GM12878 (cell line): ENCODE data around the gene SLC38A1. TPM values are rescaled to one million over a fixed set of nuclear protein-coding genes. Genes with fewer than 3 reads are reported as not detected.

Source experiments
- ATF3 ChIP-seq: IDR thresholded peaks from 2 replicates; pipeline ENCODE4 v1.6.1; 2011; ENCODE audit warnings: low read depth, mild to moderate bottlenecking, low read length, moderate library complexity, borderline replicate concordance; ENCODE audit errors: extremely low read depth
- BACH1 ChIP-seq: fragments of 450-650 bp; IDR thresholded peaks from 2 replicates; pipeline ENCODE4 v1.6.1; 2017; ENCODE audit warnings: mild to moderate bottlenecking, borderline replicate concordance
- CHD1 ChIP-seq: IDR thresholded peaks from 2 replicates; pipeline ENCODE4 v1.6.1; 2012; ENCODE audit warnings: low read depth, low read length, improper control_type of control experiment
- CREM ChIP-seq: IDR thresholded peaks from 2 replicates; pipeline ENCODE4 v1.6.1; 2014; ENCODE audit warnings: antibody characterized with exemption, low read depth
- DPF2 ChIP-seq: fragments of 450-650 bp; IDR thresholded peaks from 2 replicates; pipeline ENCODE4 v1.6.1; 2017; ENCODE audit warnings: mild to moderate bottlenecking
- ELK1 ChIP-seq: IDR thresholded peaks from 2 replicates; pipeline ENCODE4 v1.6.1; 2012; ENCODE audit warnings: low read depth, low read length, improper control_type of control experiment
- ESRRA ChIP-seq: IDR thresholded peaks from 2 replicates; pipeline ENCODE4 v1.6.1; 2012; ENCODE audit warnings: mild to moderate bottlenecking, low read length, improper control_type of control experiment
- GATAD2B ChIP-seq: fragments of 450-650 bp; conservative IDR thresholded peaks from 2 replicates; pipeline ENCODE4 v1.6.1; 2017; ENCODE audit warnings: low read depth, mild to moderate bottlenecking, moderate library complexity
- KDM1A ChIP-seq: fragments of 200-600 bp; sonication (generic); IDR thresholded peaks from 2 replicates; pipeline ENCODE4 v1.6.1; 2016; ENCODE audit warnings: borderline replicate concordance
- MTA3 ChIP-seq: IDR thresholded peaks from 2 replicates; pipeline ENCODE4 v1.6.1; 2012; ENCODE audit warnings: low read length, inconsistent platforms, borderline replicate concordance
- MXI1 ChIP-seq: fragments of 150-350 bp; IDR thresholded peaks from 2 replicates; pipeline ENCODE4 v1.6.1; 2011; ENCODE audit warnings: low read depth, mild to moderate bottlenecking, inconsistent platforms, low read length, improper control_type of control experiment
- NR2C1 ChIP-seq: fragments of 450-650 bp; IDR thresholded peaks from 2 replicates; pipeline ENCODE4 v1.6.1; 2017; ENCODE audit warnings: antibody characterized with exemption, mild to moderate bottlenecking, moderate library complexity
- NR2F1 ChIP-seq: fragments of 450-650 bp; conservative IDR thresholded peaks from 2 replicates; pipeline ENCODE4 v1.6.1; 2017; ENCODE audit warnings: mild to moderate bottlenecking
- RAD21 ChIP-seq: IDR thresholded peaks from 2 replicates; pipeline ENCODE4 v1.6.1; 2011; ENCODE audit warnings: mild to moderate bottlenecking, low read depth, low read length, moderate library complexity; ENCODE audit not compliant: insufficient read depth
- RAD51 ChIP-seq: fragments of 450-650 bp; IDR thresholded peaks from 2 replicates; pipeline ENCODE4 v1.6.1; 2016; ENCODE audit warnings: moderate library complexity, mild to moderate bottlenecking, inconsistent platforms
- RELA ChIP-seq: fragments of 450-650 bp; IDR thresholded peaks from 2 replicates; pipeline ENCODE4 v1.8.0; 2014; ENCODE audit warnings: borderline replicate concordance; ENCODE audit not compliant: partially characterized antibody
- SMAD5 ChIP-seq: IDR thresholded peaks from 2 replicates; pipeline ENCODE4 v1.6.1; 2016; ENCODE audit warnings: antibody characterized with exemption, low read depth
- TCF12 ChIP-seq: IDR thresholded peaks from 2 replicates; pipeline ENCODE4 v1.6.1; 2011; ENCODE audit warnings: low read depth, mild to moderate bottlenecking, low read length
- ZBTB11 ChIP-seq: fragments of 450-650 bp; formaldehyde crosslinking; IDR thresholded peaks from 2 replicates; pipeline ENCODE4 v1.5.0; 2022; ENCODE audit warnings: mild to moderate bottlenecking, missing genetic modification characterization
- ZNF274 ChIP-seq: IDR thresholded peaks from one replicate; pipeline ENCODE4 v1.8.0; 2011; ENCODE audit not compliant: insufficient read length, insufficient read depth
- ZNF687 ChIP-seq: fragments of 450-650 bp; IDR thresholded peaks from 2 replicates; pipeline ENCODE4 v1.6.1; 2017; ENCODE audit warnings: mild to moderate bottlenecking, moderate library complexity
- polyA plus RNA-seq, 11 experiments: library from polyadenylated mRNA; depleted of rRNA in 4 of 11; unstranded in 6 of 11; stranded (reverse) in 5 of 11; fragments of >200 nt; fragmentation: Nextera tagmentation in 4 of 11; fragmentation: Illumina TruSeq in 1 of 11; extraction: Ambion mirVana in 4 of 11; extraction: Trizol in 1 of 11; gene quantifications; 1 replicate in 1 of 11; 2 replicates in 10 of 11; pipeline versions ENCODE4 v1.2.1 to v1.2.3, GENCODE V29; 2011 to 2016; ENCODE audit warnings: inconsistent platforms in 2 of 11, missing spikeins in 2 of 11, low read depth in 1 of 11
- total RNA-seq, 4 experiments: library from RNA; depleted of rRNA in 3 of 4; stranded (reverse); fragments of >200 nt in 3 of 4; fragmentation: Illumina TruSeq in 1 of 4; extraction: Trizol in 1 of 4; gene quantifications; 2 replicates each; pipeline versions ENCODE4 v1.2.1 to v1.2.3, GENCODE V29; 2013 to 2021

Gene SLC38A1
- total and polyA plus RNA-seq, 10 of the 15 experiments (the other 5 are each of a cell fraction or from before 2014, with no cell fraction given): 38.1 to 191 (median 144) TPM

- TF ChIP-seq MXI1 (peak; percentile 68; the same call in 1 of the 2 replicates), CREM (peak; percentile 56; the same call in 1 of the 2 replicates), ZNF274 (no peak), ZNF687 (peak; percentile 90; the same call in 1 of the 2 replicates), TCF12 (peak; percentile 6; the same call in 1 of the 2 replicates), ESRRA (no peak), CHD1 (no peak), RAD21 (peak; percentile 31; the same call in 1 of the 2 replicates), ELK1 (no peak), NR2C1 (no peak), MTA3 (no peak), GATAD2B (peak; percentile 64; the same call in 1 of the 2 replicates), RELA (no peak), ATF3 (peak; percentile 40; the same call in 1 of the 2 replicates), ZBTB11 (CRISPR knock-in tag) (no peak), NR2F1 (peak; percentile 47; the same call in 1 of the 2 replicates), DPF2 (no peak; the same call in 1 of the 2 replicates), BACH1 (peak; percentile 59; the same call in 1 of the 2 replicates), SMAD5 (peak; percentile 50; the same call in 1 of the 2 replicates), KDM1A (no peak), RAD51 (peak; percentile 85)
These were observed at the start of gene SLC38A1 (continued) for GRCh38 chr12:46268583-46269428.
